Right atrium auricular region (tissue), 2 donors: ENCODE measurements around the gene RPTOR. TPM values are rescaled to one million over a fixed set of nuclear protein-coding genes. Genes with fewer than 3 reads are reported as not detected.

ENCODE experiments used
- DNase-seq: peaks from one replicate; pipeline ENCODE4 v3.0.0-alpha.2; 2019; ENCODE audit warnings: low spot score
- H3K27ac ChIP-seq, 2 donors: fragments of 200-600 bp; sonication (generic); 1 replicate in 1 of 2; 2 replicates in 1 of 2; pipeline ENCODE4 v1.5.1; 2016 to 2019
- H3K27me3 ChIP-seq, 2 donors: fragments of 200-600 bp; sonication (generic); one replicate each; pipeline versions ENCODE4 v1.5.1 to v1.6.0; 2017 to 2019
- H3K36me3 ChIP-seq: fragments of 200-600 bp; sonication (generic); one replicate; pipeline ENCODE4 v1.5.1; 2016
- H3K4me1 ChIP-seq, 2 donors: fragments of 200-600 bp; sonication (generic); one replicate each; pipeline versions ENCODE4 v1.5.1 to v1.6.0; 2017 to 2019
- H3K4me3 ChIP-seq, 2 donors: fragments of 200-600 bp; sonication (generic); 1 replicate in 1 of 2; 2 replicates in 1 of 2; pipeline ENCODE4 v1.5.1; 2017 to 2019; ENCODE audit warnings: mild to moderate bottlenecking in 1 of 2, moderate library complexity in 1 of 2
- H3K9me3 ChIP-seq, 2 donors: fragments of 200-600 bp; sonication (generic); one replicate each; pipeline ENCODE4 v1.5.1; 2019
- total RNA-seq, 2 donors: library from RNA; depleted of rRNA; stranded (reverse); fragments of >200 nt; gene quantifications; one replicate each; pipeline ENCODE4 v1.1.0, GENCODE V29; 2016
- TF ChIP-seq, protein P1 (sequence below), 2 donors: fragments of 200-600 bp; sonication (generic); IDR thresholded peaks; one replicate each; pipeline ENCODE4 v1.5.1; 2019; ENCODE audit warnings: antibody characterized with exemption in 2 of 2

The RPTOR gene
- total RNA-seq, 2 donors from 2014 or later: 19.9 to 22.6 TPM

GRCh38 chr17:80950466-80951120 is 406.0 kb downstream of the RPTOR start:
- Histone ChIP-seq H3K36me3 (peaks cover 29% of the 10 kb centered on the region), H3K9me3 (no peaks in the 10 kb centered on the region), H3K27me3 (no peaks in the 10 kb centered on the region), H3K27ac (no peak overlapping the region), H3K4me1 (peaks cover 0 to 5% of the 10 kb centered on the region in 2 donors), H3K4me3 (no peak overlapping the region)
- TF ChIP-seq, protein P1, sequence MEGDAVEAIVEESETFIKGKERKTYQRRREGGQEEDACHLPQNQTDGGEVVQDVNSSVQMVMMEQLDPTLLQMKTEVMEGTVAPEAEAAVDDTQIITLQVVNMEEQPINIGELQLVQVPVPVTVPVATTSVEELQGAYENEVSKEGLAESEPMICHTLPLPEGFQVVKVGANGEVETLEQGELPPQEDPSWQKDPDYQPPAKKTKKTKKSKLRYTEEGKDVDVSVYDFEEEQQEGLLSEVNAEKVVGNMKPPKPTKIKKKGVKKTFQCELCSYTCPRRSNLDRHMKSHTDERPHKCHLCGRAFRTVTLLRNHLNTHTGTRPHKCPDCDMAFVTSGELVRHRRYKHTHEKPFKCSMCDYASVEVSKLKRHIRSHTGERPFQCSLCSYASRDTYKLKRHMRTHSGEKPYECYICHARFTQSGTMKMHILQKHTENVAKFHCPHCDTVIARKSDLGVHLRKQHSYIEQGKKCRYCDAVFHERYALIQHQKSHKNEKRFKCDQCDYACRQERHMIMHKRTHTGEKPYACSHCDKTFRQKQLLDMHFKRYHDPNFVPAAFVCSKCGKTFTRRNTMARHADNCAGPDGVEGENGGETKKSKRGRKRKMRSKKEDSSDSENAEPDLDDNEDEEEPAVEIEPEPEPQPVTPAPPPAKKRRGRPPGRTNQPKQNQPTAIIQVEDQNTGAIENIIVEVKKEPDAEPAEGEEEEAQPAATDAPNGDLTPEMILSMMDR (IDR thresholded peaks at IDR 0.05): no peak
- no peak for DNase-seq

- Histone ChIP-seq H3K27me3 (no peaks in the 10 kb centered on the region), H3K36me3 (peaks cover 21% of the 10 kb centered on the region), H3K4me1 (peaks cover 0 to 5% of the 10 kb centered on the region in 2 donors), H3K27ac (no peak overlapping the region), H3K9me3 (no peaks in the 10 kb centered on the region), H3K4me3 (no peak overlapping the region)
- TF ChIP-seq, protein P1 (IDR thresholded peaks at IDR 0.05): no peak
- DNase-seq: no peak
Measured at GRCh38 chr17:80951121-80952090, 406.8 kb downstream of the RPTOR start.

DNA sequence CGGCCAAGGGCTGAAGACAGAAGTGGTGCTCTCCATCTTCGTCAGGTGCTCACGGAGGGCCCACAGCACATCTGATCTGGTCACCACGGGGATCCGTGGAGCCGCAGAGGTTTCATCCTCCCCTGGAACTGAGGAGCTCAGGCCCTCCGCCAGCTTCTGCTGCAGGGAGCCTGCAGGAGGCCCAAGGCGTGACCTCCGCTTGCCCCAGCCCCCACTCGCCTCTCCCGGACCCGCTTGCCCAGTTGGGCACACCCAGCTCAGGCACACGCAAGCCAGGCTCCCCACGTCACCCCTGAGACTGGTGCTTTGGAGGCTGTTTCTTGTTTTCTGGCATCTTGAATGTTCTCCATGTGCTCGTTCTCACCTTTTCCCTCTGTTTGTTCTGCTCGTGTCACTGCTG is 407.7 kb downstream of the RPTOR start:
- Histone ChIP-seq H3K4me3 (no peak overlapping the region), H3K4me1 (peaks cover 0 to 5% of the 10 kb centered on the region in 2 donors), H3K36me3 (peaks cover 15% of the 10 kb centered on the region), H3K9me3 (no peaks in the 10 kb centered on the region), H3K27me3 (no peaks in the 10 kb centered on the region), H3K27ac (no peak overlapping the region)
- no peak for DNase-seq
- TF ChIP-seq, protein P1 (IDR thresholded peaks at IDR 0.05): no peak

GRCh38 chr17:80953471-80954315 is 409.1 kb downstream of the RPTOR start:
- no peaks in the 10 kb centered on the region for H3K9me3 ChIP-seq
- H3K4me3 ChIP-seq: no peak overlapping the region
- peaks cover 0 to 8% of the 10 kb centered on the region in 2 donors for H3K4me1 ChIP-seq
- DNase-seq: no peak
- H3K27ac ChIP-seq: no peak overlapping the region
- TF ChIP-seq, protein P1 (IDR thresholded peaks at IDR 0.05): no peak
- no peaks in the 10 kb centered on the region for H3K27me3 ChIP-seq
- peaks cover 7% of the 10 kb centered on the region for H3K36me3 ChIP-seq

DNA sequence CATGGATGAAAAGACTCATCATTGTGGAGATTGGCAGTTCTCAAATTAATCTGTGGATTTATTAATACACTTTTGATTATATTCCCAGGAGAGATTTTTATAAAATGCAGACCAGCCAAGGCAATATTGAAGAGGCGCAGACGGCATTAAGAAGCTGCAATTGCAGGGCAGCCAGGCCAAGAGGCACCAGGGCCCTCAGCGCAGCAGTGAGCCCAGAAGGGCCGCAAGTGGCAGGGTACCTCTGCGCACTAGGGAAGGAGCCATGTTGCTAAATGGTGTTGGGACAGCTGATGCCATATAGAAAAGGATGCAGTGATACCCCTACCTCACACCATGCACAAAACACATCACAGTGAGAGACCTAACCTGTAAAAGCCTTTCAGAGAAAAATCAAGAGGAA is 410.4 kb downstream of the RPTOR start:
- no peak overlapping the region for H3K4me3 ChIP-seq
- no peaks in the 10 kb centered on the region for H3K9me3 ChIP-seq
- peaks cover under 1% of the 10 kb centered on the region for H3K36me3 ChIP-seq
- peaks cover 0 to 17% of the 10 kb centered on the region in 2 donors for H3K4me1 ChIP-seq
- TF ChIP-seq, protein P1 (IDR thresholded peaks at IDR 0.05): no peak
- DNase-seq: no peak
- no peaks in the 10 kb centered on the region for H3K27me3 ChIP-seq
- H3K27ac ChIP-seq: no peak overlapping the region
